ENCODE results near the gene CADPS2.

CADPS2 gene

DNA sequence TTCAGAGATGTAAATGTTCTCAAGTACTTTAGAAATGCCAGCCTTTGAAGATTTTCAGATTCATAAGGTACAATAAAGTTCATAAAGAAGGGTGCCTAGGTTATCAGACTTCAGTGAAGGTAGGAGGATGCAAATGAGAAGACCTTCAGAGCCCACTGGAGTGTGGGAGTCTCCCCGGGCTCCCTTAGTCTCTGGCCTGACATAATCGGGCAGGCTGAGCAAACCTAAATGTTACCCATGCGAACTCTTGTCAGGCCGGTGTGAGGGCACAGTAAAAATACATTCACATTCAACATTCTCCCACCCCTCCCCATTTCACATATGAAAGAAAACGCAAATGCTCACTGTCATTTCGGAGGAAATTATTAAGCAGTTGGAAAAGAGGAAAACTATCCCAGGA, 479.1 kb downstream of the CADPS2 start:
- no peak overlapping the region for H3K27ac ChIP-seq
- no peak for TF ChIP-seq ZFX (IDR thresholded peaks at IDR 0.05; ENCODE audit: borderline replicate concordance)
- TF ChIP-seq, protein P1, sequence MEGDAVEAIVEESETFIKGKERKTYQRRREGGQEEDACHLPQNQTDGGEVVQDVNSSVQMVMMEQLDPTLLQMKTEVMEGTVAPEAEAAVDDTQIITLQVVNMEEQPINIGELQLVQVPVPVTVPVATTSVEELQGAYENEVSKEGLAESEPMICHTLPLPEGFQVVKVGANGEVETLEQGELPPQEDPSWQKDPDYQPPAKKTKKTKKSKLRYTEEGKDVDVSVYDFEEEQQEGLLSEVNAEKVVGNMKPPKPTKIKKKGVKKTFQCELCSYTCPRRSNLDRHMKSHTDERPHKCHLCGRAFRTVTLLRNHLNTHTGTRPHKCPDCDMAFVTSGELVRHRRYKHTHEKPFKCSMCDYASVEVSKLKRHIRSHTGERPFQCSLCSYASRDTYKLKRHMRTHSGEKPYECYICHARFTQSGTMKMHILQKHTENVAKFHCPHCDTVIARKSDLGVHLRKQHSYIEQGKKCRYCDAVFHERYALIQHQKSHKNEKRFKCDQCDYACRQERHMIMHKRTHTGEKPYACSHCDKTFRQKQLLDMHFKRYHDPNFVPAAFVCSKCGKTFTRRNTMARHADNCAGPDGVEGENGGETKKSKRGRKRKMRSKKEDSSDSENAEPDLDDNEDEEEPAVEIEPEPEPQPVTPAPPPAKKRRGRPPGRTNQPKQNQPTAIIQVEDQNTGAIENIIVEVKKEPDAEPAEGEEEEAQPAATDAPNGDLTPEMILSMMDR (IDR thresholded peaks at IDR 0.05): no peak

DNA sequence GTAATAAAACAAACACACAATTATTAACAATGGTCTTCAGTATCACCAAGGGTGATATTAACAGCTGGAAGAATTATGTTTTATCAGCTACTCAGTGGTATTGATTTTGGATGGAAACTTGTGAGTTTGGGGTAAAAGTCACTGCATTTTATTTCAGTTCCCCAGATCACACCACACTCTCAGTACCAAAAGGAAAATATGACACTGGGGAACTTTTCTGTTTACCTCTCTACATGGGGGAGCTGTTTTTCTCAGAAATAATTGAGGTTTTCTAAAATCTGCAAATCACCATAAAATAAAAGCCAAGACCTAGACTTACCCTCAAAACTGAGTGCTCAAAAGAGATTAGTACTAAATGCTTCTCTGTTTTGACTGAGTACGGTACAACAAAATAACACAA, 483.1 kb downstream of the CADPS2 start:
- no peak overlapping the region for H3K27ac ChIP-seq
- TF ChIP-seq, protein P1 (IDR thresholded peaks at IDR 0.05): no peak
- TF ChIP-seq ZFX (IDR thresholded peaks at IDR 0.05; ENCODE audit: borderline replicate concordance): no peak

DNA sequence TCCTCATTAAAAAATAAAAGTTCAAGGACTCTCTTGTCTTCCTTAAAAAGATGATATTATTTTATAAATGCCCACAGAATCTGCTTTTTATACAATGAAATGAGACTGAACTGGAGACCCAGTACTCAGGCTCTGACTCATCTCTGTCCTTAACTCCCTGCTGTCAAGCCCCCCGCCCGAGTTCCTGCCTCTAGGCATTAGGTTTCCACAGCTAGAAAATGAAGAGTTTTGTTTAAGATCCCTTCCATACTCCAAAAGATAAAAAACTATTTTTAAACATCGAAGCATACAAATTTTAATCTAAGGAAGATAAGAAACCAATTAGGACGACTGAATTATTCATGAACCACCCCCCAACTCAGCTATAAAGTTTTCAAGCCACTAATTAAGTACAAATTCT, 484.0 kb downstream of the CADPS2 start:
- no peak overlapping the region for H3K27ac ChIP-seq
- TF ChIP-seq, protein P1 (IDR thresholded peaks at IDR 0.05): no peak
- no peak for TF ChIP-seq ZFX (IDR thresholded peaks at IDR 0.05; ENCODE audit: borderline replicate concordance)

DNA sequence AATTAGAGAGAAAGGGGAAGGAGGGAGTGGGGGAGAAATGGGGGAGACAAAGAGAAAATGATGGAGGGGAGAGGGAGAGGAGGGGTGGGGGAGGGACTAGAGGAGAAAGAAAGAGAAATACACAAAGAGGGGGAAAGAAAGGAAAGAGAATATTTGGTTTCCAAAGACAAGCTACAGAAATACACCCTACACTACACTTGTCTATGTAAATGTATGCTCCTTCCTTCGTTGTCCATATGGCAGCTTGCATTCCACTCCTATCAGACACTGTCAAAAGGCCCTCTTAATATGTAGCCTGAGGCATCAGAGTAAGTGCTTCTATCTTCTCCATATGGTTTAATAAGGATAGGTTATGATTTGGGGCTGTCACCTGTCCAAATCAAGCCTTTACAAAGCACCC, 488.9 kb downstream of the CADPS2 start:
- no peak overlapping the region for H3K27ac ChIP-seq
- no peak for TF ChIP-seq ZFX (IDR thresholded peaks at IDR 0.05; ENCODE audit: borderline replicate concordance)
- TF ChIP-seq, protein P1 (IDR thresholded peaks at IDR 0.05): no peak

DNA sequence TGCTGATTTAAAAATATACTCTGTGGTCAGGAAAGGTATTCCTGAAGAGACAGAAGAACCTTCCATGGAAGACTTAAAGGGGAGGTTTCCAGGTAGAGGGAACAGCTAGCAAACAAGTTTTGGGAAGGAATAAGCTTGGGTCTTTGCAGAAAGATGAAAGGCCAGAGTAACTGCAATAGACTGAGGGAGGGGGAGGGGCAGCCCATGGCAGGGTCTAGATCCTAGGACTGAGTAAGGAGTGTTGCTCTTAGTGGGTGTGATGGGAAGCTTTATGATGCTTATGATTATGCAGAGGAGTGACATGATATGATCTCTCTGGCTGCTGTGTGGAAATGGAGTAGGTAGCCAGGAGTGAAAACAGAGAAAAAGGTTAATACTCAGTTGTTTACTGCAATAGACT, 491.7 kb downstream of the CADPS2 start:
- TF ChIP-seq, protein P1 (IDR thresholded peaks at IDR 0.05): no peak
- TF ChIP-seq ZFX (IDR thresholded peaks at IDR 0.05; ENCODE audit: borderline replicate concordance): no peak

DNA sequence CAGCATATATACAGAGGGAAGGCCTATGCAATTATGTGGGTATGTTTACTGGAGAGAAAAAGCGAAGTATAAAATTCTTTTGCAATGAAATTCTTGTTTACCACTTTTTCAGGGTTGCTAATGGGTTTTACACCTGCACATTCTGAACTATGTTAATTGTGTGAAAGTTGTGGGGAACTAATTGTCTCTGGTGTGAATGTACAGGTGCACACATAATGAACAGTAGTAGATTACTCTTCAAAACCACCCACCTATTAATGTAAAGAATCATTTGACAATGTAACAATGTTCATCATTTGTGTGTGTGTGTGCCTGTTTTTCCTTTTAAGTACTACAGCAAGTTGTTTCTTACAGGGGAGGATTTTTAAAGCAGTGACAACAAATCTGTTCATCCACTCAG, 501.7 kb downstream of the CADPS2 start:
- TF ChIP-seq ZFX (IDR thresholded peaks at IDR 0.05; ENCODE audit: borderline replicate concordance): no peak
- TF ChIP-seq, protein P1 (IDR thresholded peaks at IDR 0.05): no peak
- no peak overlapping the region for H3K27ac ChIP-seq

More for the DNA sequence above, 491.7 kb downstream of the CADPS2 start:
- H3K27ac ChIP-seq: no peak overlapping the region

DNA sequence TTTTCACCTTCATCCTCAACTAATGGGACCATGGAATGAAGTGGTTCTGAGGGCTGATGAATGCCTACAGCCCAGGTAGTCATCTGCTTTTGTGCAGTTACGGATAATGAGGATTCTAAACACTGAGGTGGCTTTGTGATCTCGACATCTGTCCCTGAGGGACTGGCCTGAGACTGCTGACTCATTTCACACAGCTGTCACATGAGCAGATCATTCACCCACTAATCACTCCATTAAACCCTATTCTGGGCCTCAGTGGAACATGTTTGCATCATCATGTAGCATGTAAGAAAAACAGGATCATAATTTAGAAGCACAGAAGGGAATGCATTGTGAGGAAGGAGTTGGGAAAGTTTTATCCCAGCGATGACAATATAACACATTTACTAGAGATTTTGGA, 502.3 kb downstream of the CADPS2 start:
- TF ChIP-seq, protein P1 (IDR thresholded peaks at IDR 0.05): no peak
- no peak for TF ChIP-seq ZFX (IDR thresholded peaks at IDR 0.05; ENCODE audit: borderline replicate concordance)
- H3K27ac ChIP-seq: no peak overlapping the region
